ENCODE measurements around the gene PDE6H. TPM values are rescaled to one million over a fixed set of nuclear protein-coding genes. Genes with fewer than 3 reads are reported as not detected.

Gene PDE6H
- total RNA-seq, 1 donor from 2014 or later = not detected

DNA sequence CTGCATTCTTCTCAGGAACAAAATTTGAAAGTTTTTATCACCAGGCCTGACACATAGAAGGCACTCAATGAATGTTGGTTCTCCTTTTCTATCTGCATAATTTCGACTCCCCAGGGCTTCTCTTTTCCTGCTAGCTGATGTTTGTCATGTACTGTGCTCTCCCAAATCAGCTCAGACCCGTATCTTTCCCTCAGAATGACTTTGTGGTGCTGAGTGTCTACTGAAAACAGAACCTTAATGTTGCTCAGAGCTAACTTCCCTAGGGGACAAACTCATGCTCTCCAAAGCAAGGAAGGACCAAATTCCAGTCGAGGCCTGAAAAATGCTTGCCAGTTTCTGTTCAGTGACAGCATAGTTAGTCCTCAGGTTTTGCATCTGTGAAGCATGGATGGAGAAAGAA, 13.4 kb upstream of the PDE6H start:
- no peaks in the 10 kb centered on the region for H3K9me3 Mint-ChIP-seq
- H3K4me1 Mint-ChIP-seq (ENCODE audit: unreplicated experiment) = peaks cover 3% of the 10 kb centered on the region
- H3K27me3 Mint-ChIP-seq = peaks cover 8% of the 10 kb centered on the region
- DNase-seq (ENCODE audit: extremely low spot score, unreplicated experiment) = no peak
- no peaks in the 10 kb centered on the region for H3K36me3 Mint-ChIP-seq
- TF ChIP-seq, protein P1, sequence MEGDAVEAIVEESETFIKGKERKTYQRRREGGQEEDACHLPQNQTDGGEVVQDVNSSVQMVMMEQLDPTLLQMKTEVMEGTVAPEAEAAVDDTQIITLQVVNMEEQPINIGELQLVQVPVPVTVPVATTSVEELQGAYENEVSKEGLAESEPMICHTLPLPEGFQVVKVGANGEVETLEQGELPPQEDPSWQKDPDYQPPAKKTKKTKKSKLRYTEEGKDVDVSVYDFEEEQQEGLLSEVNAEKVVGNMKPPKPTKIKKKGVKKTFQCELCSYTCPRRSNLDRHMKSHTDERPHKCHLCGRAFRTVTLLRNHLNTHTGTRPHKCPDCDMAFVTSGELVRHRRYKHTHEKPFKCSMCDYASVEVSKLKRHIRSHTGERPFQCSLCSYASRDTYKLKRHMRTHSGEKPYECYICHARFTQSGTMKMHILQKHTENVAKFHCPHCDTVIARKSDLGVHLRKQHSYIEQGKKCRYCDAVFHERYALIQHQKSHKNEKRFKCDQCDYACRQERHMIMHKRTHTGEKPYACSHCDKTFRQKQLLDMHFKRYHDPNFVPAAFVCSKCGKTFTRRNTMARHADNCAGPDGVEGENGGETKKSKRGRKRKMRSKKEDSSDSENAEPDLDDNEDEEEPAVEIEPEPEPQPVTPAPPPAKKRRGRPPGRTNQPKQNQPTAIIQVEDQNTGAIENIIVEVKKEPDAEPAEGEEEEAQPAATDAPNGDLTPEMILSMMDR (conservative IDR thresholded peaks at IDR 0.05) = no peak
- H3K4me3 Mint-ChIP-seq = no peak overlapping the region
- H3K27ac Mint-ChIP-seq = no peak overlapping the region

DNA sequence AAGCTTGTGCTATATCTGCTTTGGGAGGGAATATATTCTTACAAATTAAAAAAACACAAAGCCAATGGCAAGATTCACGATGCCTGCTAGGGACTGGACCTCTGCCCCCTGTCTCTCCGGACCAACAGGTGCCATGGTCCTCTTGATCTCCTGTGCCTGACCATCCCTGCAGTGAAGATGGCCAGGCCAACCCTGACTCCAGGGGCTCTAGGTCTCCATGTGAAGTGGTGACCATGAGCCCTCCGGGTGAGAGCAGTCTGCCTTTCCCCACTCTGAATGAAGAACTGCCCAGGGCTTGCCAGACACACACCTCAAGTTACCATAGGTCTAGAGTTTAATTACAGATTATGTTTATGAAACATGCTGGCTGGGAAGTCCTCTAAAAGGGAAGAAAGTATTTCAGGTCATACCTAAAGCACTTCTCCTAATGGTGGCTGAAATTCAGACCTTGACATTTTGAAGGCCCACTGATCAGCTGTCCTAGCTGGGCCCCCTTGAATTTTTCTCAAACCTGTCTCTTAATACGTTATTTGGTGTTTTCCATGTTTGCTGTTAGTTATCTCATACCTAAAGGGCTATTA, 12.8 kb upstream of the PDE6H start:
- H3K27ac Mint-ChIP-seq = no peak overlapping the region
- H3K9me3 Mint-ChIP-seq = no peaks in the 10 kb centered on the region
- peaks cover 10% of the 10 kb centered on the region for H3K27me3 Mint-ChIP-seq
- H3K36me3 Mint-ChIP-seq = no peaks in the 10 kb centered on the region
- no peak overlapping the region for H3K4me3 Mint-ChIP-seq
- peaks cover 3% of the 10 kb centered on the region for H3K4me1 Mint-ChIP-seq (ENCODE audit: unreplicated experiment)
- DNase-seq (ENCODE audit: extremely low spot score, unreplicated experiment) = no peak
- TF ChIP-seq, protein P1 (conservative IDR thresholded peaks at IDR 0.05) = no peak

DNA sequence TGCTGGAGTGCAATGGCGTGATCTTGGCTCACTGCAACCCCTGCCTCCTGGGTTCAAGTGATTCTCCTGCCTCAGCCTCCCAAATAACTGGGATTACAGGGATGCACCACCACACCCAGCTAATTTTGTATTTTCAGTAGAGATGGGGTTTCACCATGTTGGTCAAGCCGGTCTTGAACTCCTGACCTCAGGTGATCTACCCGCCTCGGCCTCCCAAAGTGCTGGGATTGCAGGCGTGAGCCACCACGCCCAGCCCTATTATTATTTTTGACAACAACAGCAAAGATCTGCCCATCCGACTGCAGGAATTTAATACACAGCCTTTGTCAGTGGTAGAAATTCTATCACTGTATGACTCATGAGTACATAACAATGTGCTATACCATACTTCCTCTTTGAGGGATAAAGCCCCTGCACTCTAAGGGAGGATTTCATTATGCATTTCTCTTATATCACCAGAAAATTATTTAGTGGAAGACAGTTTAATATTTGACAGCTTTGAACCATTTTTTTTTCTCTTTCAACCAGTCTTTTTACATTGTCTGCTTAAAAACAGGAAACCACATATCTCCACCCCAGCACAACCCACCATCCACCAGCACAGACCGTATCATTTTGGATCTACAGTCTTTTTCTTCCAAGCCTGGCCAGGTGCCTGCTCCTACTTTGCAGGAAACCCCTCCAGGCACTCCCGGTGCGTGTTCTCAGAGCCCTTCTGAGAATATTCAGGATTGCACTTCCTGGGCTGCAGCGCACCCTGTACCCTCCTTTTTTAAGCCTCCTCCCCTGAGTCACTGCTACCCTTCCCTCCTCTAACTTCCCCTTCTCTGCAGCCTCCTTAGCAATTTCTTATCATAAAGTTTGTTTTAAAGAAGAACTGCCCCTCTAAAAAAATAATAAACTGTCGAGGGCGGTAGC, 12.0 kb upstream of the PDE6H start:
- peaks cover 3% of the 10 kb centered on the region for H3K4me1 Mint-ChIP-seq (ENCODE audit: unreplicated experiment)
- H3K36me3 Mint-ChIP-seq = no peaks in the 10 kb centered on the region
- H3K27ac Mint-ChIP-seq = peak overlapping the region; percentile 61
- peaks cover 10% of the 10 kb centered on the region for H3K27me3 Mint-ChIP-seq
- H3K4me3 Mint-ChIP-seq = peak overlapping the region; percentile 40
- DNase-seq (ENCODE audit: extremely low spot score, unreplicated experiment) = no peak
- no peaks in the 10 kb centered on the region for H3K9me3 Mint-ChIP-seq
- TF ChIP-seq, protein P1 (conservative IDR thresholded peaks at IDR 0.05) = no peak

DNA sequence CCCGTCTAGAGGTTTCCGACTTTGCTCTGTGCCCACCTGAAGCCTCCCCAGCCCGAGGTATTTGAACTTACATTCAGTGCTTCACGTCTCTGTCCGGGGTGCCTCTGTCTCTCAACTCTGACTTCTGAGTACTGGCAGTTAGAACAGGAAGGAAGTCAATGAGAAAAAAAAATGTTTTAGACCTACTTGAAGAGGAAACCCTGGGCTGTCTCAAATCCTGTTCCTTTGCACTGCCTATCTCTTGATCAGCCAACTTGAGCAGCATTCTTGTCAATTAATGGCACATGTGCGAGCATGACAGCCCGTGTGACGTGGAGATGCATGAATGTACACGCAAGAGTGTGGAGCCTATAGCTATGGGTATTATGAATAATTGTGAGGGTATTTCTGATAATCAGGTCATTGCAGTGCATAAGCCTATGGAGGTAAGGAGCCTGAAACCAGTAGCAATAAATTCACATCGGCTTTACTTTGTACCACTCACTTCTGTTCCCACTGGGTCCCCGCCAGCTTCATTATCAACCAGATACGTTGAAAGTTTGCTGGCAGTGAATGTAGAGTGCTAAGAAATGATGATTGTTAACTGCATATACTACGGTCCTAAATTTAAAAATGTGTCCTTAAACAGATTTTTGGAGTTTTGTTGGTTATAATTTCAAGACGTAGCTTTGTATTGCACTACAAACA, 11.2 kb upstream of the PDE6H start, which contains the start of gene ARHGDIB:
TSS of gene ARHGDIB (minus strand) at position 136 of the 687 bp plus-strand sequence. CDS start 10,889 bp downstream, outside the sequence.
- Mint-ChIP-seq H3K36me3 (no peaks in the 10 kb centered on the region), H3K27me3 (peaks cover 10% of the 10 kb centered on the region), H3K4me3 (peak within 1 kb of the TSS; percentile 40), H3K27ac (peak within 1 kb of the TSS; percentile 61), H3K9me3 (no peaks in the 10 kb centered on the region), H3K4me1 (ENCODE audit: unreplicated experiment) (peaks cover 3% of the 10 kb centered on the region)
- no peak for DNase-seq (ENCODE audit: extremely low spot score, unreplicated experiment)
- TF ChIP-seq, protein P1 (conservative IDR thresholded peaks at IDR 0.05) = no peak

GRCh38 chr12:14962153-14962539, 10.7 kb upstream of the PDE6H start:
- Mint-ChIP-seq H3K27me3 (peaks cover 10% of the 10 kb centered on the region), H3K4me3 (no peak overlapping the region), H3K27ac (no peak overlapping the region), H3K9me3 (no peaks in the 10 kb centered on the region), H3K4me1 (ENCODE audit: unreplicated experiment) (peaks cover 3% of the 10 kb centered on the region), H3K36me3 (no peaks in the 10 kb centered on the region)
- TF ChIP-seq, protein P1 (conservative IDR thresholded peaks at IDR 0.05) = no peak
- no peak for DNase-seq (ENCODE audit: extremely low spot score, unreplicated experiment)

Data from type B pancreatic cell (in vitro differentiated cells).